GM12864 (cell line): ENCODE data around the gene SYNPO2.

ENCODE experiments used
- DNase-seq: peaks from one replicate; pipeline ENCODE4 v3.0.0-alpha.2; 2011; ENCODE audit warnings: low read depth
- H3K4me3 ChIP-seq: 2 replicates; pipeline ENCODE4 v1.5.1; 2011; ENCODE audit warnings: mild to moderate bottlenecking, low read depth, low read length, control low read depth
- CTCF ChIP-seq: IDR thresholded peaks from 2 replicates; pipeline ENCODE4 v1.5.1; 2011; ENCODE audit warnings: low read depth, mild to moderate bottlenecking, moderate library complexity, low read length, control low read depth, inconsistent platforms; ENCODE audit errors: missing control alignments

The SYNPO2 gene

GRCh38 chr4:118915468-118915867 lies 26.8 kb downstream of the SYNPO2 start:
- no peak for DNase-seq
- no peak for TF ChIP-seq CTCF
- no peak overlapping the region for H3K4me3 ChIP-seq

GRCh38 chr4:118916691-118917289 lies 28.1 kb downstream of the SYNPO2 start:
- DNase-seq = no peak
- TF ChIP-seq CTCF = no peak
- no peak overlapping the region for H3K4me3 ChIP-seq

- DNase-seq = no peak
- no peak overlapping the region for H3K4me3 ChIP-seq
- no peak for TF ChIP-seq CTCF
These were observed 28.9 kb downstream of the SYNPO2 start for GRCh38 chr4:118917582-118917981.

GRCh38 chr4:118918388-118918787 lies 29.7 kb downstream of the SYNPO2 start:
- TF ChIP-seq CTCF = no peak
- H3K4me3 ChIP-seq = no peak overlapping the region
- DNase-seq = no peak

GRCh38 chr4:118920247-118920646 lies 31.6 kb downstream of the SYNPO2 start:
- no peak for TF ChIP-seq CTCF
- DNase-seq = no peak
- H3K4me3 ChIP-seq = no peak overlapping the region

- H3K4me3 ChIP-seq = no peak overlapping the region
- TF ChIP-seq CTCF = no peak
- no peak for DNase-seq
These were observed 33.1 kb downstream of the SYNPO2 start for GRCh38 chr4:118921786-118922185.

GRCh38 chr4:118923891-118924290 lies 35.2 kb downstream of the SYNPO2 start:
- H3K4me3 ChIP-seq = no peak overlapping the region
- DNase-seq = no peak
- no peak for TF ChIP-seq CTCF
